Cardiac fibroblast (primary cell): ENCODE data around the gene GCG.

Experiments used
- DNase-seq, 2 donors: peaks; one replicate each; pipeline versions ENCODE4 v3.0.0 to v3.0.0-alpha.2; 2010; ENCODE audit warnings: low read depth in 2 of 2
- H3K4me3 ChIP-seq, 2 donors: replicated peaks in 1 of 2; 1 replicate in 1 of 2; 2 replicates in 1 of 2; pipeline ENCODE4 v1.5.1; 2011; ENCODE audit warnings: low read depth in 2 of 2, low read length in 2 of 2, mild to moderate bottlenecking in 2 of 2, moderate library complexity in 1 of 2
- TF ChIP-seq, protein P1 (sequence below): IDR thresholded peaks from one replicate; pipeline ENCODE4 v1.5.1; 2011; ENCODE audit warnings: low read depth, mild to moderate bottlenecking, low read length, inconsistent platforms

Gene GCG

DNA sequence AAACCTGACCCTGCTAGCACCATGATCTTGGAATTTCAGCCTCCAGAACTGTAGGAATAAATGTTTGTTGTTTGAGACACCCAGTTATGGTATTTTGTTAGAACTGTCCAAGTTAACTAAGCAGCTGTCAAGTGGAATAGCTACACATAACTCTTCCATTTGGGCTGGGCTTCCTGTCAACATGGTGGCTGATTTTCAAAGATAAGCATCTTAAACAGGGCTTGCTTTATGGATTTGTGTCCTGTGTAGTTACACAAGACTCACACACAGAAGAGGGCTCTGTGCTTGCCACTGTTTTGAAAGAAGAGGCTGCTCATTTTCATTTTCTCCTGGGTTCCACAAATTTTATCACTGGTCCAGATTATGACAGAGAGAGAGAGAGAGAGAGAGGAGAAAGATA lies 35.7 kb downstream of the GCG start:
- TF ChIP-seq, protein P1, sequence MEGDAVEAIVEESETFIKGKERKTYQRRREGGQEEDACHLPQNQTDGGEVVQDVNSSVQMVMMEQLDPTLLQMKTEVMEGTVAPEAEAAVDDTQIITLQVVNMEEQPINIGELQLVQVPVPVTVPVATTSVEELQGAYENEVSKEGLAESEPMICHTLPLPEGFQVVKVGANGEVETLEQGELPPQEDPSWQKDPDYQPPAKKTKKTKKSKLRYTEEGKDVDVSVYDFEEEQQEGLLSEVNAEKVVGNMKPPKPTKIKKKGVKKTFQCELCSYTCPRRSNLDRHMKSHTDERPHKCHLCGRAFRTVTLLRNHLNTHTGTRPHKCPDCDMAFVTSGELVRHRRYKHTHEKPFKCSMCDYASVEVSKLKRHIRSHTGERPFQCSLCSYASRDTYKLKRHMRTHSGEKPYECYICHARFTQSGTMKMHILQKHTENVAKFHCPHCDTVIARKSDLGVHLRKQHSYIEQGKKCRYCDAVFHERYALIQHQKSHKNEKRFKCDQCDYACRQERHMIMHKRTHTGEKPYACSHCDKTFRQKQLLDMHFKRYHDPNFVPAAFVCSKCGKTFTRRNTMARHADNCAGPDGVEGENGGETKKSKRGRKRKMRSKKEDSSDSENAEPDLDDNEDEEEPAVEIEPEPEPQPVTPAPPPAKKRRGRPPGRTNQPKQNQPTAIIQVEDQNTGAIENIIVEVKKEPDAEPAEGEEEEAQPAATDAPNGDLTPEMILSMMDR = no peak
- DNase-seq = no peak
- no peak overlapping the region for H3K4me3 ChIP-seq

DNA sequence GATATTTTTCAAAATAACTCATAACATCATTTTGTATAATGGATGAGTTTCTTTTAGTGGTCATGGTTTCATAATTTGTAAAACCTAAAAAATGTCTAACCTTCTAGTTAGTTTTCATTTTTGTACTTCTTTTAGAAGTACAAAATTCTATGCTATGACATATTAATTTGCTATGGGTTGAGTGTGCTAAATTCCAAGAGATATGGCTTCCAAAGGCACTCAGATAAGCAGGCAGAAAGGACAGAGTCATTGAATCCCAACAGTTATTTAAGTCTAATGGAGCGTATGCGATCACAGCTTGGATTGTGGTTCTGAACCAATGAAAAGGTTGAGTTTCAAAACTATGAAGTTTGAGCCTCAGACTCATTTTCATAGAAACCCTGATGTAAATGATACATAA lies 37.0 kb downstream of the GCG start:
- no peak overlapping the region for H3K4me3 ChIP-seq
- TF ChIP-seq, protein P1 = no peak
- no peak for DNase-seq

DNA sequence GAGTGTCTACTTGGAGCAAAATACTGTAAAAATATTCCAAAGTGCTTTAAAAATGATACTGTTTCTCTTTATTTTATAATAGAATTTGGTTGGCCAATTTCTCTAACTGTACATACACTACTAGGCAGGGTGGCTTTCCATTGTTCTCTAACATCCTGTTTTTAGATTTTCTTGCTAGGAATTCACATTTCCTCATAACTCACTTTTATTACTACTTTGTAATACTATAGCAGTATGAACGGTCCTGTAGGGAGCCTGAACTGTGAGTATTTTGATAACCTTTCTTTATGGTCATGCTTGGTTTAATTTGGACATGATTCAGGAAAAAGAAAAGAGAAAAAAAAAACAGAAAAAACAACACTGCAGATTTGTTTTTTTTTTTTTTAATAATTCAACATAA lies 37.8 kb downstream of the GCG start:
- no peak overlapping the region for H3K4me3 ChIP-seq
- TF ChIP-seq, protein P1 = no peak
- DNase-seq = peak; percentile 66 to 72

DNA sequence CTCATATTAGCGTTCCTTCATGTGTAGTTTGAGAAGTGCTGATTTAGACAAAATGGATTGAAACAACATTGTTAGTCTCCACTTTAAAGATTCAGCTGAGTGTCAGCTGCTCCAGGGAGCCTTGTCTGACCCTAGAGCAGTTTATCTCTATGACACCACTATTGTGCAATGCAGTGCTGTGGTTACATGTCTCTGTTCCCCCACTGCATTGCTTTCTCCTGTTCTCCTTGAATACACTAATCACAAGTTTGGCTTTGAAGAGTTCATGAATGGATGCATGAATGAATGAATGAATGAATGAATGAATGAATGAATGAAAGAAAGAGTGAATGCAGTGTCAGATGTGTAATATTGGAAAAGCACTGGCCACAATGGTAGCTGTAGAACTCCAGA lies 38.3 kb downstream of the GCG start:
- H3K4me3 ChIP-seq = no peak overlapping the region
- DNase-seq = peak; percentile 80 to 83
- TF ChIP-seq, protein P1 = no peak

DNA sequence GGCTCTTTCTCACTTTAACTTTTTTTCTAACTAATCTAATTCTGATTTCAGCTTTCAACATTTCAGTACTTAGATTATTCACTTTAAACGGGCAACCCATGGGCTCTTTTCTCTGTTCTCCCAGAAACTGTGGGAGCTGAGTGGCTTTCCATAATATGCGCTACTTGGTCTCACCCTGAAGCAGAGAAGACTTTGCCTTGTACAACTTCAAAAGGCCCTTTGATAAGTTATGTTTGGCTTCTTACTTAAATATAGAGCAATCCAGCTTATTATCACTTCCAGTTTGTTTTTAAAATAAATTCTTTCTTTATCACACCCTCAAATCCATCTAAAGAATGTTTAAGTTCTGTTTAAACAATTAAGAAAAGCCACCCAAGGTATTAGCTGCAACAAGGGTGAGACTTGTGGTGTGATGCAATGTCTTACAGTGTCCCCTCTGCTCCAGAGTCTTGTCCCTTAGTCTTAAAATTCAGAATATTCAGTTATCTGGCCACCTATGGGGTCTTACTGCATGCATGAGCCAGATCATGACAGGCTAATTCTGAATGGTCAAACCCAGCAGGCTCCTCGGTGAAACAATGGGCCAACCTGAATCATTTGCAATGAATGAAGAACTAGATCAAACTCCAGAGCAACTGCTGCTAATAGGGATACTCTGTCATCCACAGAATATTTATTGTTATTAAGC lies 38.8 kb downstream of the GCG start:
- DNase-seq = no peak
- H3K4me3 ChIP-seq = no peak overlapping the region
- TF ChIP-seq, protein P1 = no peak

DNA sequence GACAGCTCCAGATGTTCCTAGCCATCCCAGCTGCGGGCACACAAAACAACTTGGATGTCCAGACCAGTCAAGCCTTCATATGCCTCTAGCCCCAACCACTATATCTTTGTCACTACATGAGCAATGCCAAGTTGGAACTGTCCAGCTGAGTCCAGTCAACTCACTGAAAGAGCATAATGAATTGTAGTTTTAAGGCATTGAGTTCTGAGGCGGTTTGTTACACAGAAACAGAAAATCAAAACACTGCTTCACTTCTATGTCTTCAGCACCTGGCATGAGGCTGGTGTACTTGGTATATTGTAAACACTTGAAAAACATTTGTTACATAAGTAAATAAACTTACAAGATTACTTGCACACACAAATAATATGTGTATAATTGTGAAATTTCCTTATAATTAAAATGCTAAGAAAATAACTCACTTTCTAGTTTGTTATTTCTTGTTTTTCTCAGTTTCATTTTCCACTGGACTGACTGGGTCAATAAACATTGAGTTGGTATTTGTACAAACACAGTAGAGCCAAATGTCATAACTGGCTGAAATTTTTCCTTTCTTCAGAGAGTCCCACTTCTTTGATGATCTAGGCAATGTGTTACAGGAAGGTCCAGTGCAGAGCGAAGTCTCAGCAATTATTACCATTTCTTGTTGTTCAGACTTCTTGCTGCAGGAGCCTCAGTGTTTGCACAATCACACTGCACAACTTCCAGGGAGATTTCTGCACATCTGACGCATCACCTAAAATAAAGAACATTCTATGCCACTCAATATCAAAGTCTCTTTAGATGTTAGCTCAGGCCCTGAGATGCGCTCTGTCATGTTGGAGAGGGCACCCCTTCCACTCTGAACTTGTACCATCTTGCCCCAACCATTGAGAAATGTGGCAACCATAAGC lies 39.8 kb downstream of the GCG start:
- no peak overlapping the region for H3K4me3 ChIP-seq
- TF ChIP-seq, protein P1 = no peak
- no peak for DNase-seq
